ENCODE measurements around the gene TTLL8.
"Not testable (repeated sequence)": the region's sequence is repeated elsewhere in the genome, so short reads cannot be mapped to it uniquely, and the experiment has no call there.

TTLL8 gene

DNA sequence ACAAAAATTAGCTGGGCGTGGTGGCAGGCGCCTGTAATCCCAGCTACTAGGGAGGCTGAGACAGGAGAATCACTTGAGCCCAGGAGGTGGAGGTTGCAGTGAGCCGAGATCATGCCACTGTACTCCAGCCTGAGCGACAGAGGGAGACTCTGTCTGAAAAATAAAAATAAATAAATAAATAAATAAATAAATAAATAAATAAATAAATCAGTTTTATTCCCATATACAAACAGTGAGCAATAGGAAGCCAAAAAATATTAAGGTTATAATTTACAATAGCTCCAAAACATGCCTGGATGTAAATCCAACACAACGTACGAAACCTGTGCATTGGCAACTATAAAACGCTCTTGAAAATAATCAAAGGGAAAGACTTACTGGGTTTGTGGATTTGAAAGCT is 76.3 kb downstream of the TTLL8 start:
- not testable (repeated sequence) for DNase-seq

DNA sequence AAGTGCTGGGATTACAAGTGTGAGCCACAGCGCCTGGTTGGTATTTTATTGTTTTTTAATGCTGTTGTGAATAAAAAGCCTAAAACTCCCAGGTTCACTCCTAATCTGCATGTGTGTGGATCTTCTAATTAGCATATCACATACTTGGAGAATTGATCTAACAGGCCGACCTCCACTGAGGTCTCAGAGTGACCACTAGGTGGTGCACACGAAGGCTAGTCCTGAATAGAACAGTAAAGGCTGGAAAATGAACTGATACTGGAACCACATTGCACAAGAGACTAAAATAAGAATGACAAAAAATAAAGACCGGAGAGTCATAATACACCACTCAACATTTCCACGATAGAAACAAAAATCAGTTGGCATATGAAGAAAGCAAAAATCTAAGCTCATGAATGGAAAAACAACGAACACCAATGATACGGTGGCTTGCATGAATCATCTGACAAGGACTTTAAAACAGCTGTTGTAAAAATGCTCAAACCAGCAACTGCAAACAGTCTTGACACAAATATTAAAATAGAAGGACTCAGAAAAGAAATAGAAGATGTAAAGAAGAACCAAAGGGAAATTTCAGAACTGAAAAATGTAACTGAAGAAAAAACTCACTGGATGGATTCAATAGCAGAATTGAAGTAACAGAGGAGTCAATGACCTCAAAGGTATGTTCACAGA is 78.4 kb downstream of the TTLL8 start:
- DNase-seq: peak in 1 of 2 donors; percentile 50

DNA sequence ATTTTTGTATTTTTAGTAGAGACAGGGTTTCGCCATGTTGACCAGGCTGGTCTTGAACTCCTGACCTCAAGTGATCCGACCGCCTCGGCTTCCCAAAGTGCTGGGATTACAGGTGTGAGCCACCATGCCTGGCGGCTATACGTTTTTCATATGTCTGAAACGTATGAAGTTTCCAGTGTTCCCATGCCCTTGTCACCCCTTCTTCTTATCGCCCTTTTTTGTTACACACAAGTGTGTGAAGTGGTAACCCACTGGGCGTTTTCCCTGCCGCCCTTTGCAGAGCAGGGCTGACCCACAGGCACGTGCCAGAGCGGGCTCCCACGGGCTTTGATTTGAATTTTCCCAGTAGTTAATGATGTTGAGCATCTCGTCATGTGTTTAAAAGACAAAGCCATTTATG is 80.5 kb downstream of the TTLL8 start:
- DNase-seq: no peak

DNA sequence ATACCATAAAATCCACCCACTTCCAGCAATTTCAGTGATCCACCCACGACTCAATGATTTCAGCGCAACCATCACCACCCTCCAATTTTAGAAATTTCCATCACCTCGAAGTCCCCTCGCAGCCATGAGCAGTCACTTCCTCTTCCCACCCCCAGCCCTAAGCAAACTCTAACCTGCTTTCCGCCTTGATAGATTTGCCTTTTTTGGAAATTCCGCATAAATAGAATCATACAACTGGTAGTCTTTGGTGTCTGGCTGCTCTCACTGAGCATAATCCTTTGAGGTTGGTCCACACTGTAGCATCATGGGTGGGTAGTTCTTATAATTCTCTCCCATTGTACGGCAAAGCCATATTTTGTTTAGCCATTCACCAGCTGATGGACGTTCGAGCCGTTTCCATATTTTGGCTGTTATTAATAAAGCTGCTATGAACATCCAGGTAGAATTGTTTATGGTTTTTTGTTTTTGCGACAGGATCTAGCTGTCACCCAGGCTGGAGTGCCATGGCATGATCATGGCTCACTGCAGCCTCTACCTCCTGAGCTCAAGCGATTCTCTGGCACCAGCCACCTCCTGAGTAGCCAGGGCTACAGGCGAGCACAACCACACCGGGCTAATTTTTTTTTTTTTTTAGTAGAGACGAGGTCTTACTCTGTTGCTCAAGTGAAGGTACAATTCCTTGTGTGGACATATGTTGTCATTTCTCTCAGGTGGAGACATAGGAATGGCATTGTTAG is 81.5 kb downstream of the TTLL8 start:
- peak in 1 of 2 donors; percentile 71 for DNase-seq

DNA sequence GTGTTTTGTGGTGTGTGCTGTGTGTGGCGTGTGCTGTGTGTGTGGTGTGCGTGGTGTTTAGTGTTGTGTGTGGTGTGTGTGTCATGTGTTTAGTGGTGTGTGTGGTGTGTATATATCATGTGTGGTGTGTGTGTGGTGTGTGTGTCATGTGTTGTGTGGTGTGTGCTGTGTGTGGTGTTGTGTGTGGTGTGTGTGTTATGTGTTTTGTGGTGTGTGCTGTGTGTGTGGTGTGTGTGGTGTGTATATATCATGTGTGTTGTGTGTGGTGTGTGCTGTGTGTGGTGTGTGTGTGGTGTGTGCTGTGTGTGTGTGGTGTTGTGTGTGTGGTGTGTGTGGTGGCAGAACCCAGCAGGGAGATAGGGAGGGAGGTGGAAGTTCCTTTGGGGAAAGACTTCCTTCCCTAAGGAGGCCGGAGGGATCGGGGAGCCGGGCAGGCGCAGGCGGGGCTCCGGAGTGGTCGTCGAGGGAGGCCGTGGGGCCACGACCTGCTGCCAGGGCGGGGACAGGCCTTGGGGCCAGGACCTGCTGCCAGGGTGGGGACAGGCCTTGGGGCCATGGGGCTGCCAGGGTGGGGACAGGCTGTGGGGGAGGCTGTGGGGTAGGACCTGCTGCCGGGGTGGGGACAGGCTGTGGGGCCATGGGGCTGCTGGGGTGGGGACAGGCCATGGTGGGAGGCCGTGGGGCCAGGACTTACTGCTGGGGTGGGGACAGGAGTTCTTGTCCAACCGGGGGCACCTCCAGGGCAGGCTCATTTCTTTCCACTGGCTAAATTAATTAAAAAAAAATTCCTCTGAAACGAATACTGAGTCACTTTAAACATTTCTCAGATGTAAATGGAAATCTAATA is 82.3 kb downstream of the TTLL8 start:
- no peak for DNase-seq

DNA sequence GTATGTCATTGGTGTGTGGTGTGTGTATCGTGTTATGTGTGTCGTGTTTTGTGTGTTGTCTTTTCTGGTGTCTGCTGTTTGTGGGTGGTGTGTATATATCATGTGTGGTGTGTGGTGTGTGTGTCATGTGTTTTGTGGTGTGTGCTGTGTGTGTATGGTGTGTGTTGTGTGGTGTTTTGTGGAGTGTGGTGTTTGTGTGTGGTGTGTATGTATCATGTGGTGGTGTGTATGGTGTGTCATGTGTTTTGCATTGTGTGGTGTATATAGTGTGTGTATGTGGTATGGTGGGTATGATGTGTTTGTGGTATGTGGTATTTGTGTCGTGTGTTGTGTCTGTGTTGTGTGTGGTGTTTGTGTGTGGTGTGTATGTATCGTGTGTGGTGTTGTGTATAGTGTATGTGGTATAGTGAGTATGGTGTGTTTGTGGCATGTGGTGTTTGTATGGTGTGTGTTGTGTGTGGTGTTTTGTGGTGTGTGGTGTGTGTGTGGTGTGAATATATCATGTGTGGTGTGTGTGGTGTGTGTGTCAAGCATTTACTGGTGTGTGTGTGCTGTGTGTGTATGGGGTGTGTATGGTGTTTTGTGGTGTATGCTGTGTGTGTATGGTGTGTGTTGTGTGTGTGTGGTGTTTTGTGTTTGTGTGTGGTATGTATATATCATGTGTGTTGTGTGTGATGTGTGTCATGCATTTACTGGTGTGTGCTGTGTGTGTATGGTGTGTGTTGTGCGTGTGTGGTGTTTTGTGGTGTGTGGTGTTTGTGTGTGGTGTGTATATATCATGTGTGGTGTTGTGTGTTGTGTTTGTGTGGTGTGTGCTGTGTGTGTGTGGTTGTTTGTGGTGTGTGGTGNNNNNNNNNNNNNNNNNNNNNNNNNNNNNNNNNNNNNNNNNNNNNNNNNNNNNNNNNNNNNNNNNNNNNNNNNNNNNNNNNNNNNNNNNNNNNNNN is 84.8 kb downstream of the TTLL8 start:
- DNase-seq: no peak

DNA sequence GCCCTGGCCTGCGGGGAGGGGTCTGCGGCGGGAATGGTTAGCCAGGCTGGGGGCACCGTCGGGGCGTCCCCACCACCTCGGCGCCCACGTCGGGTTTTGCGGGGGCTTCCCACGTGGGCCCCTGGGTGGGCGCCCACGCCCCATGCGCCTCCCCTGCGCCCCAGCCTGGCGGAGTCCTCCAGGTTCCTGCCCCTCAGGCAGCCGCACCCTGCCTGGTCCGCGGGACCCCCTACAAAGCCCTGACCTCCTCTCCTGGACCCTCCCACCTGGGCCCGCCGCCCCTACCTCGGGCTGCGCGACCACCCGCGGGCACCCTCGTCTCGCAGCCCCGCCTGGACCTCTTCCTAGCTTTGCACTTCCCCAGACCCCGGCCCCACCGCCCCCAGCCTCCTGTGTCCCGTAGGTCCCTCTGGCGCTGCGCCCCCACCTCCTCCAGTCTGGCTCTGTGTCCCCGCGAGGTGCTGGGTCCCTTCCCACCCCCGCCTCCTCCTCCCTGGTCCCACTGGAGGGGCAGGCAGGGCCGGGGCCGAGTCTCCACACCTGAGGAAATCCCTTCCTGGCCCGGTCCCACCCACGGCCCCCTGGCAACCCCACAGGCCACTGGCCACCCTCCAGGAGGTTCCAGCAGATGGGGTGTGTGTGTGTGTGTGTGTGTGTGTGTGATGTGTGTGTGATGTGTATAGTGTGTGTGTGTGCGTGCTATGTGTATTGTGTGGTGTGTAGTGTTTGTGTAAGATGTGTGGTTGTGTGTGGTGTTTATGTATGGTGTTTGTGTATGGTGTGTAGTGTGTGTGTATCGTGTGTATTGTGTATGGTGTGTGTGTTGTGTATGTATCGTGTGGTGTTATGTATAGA is 85.7 kb downstream of the TTLL8 start:
- no peak for DNase-seq

DNA sequence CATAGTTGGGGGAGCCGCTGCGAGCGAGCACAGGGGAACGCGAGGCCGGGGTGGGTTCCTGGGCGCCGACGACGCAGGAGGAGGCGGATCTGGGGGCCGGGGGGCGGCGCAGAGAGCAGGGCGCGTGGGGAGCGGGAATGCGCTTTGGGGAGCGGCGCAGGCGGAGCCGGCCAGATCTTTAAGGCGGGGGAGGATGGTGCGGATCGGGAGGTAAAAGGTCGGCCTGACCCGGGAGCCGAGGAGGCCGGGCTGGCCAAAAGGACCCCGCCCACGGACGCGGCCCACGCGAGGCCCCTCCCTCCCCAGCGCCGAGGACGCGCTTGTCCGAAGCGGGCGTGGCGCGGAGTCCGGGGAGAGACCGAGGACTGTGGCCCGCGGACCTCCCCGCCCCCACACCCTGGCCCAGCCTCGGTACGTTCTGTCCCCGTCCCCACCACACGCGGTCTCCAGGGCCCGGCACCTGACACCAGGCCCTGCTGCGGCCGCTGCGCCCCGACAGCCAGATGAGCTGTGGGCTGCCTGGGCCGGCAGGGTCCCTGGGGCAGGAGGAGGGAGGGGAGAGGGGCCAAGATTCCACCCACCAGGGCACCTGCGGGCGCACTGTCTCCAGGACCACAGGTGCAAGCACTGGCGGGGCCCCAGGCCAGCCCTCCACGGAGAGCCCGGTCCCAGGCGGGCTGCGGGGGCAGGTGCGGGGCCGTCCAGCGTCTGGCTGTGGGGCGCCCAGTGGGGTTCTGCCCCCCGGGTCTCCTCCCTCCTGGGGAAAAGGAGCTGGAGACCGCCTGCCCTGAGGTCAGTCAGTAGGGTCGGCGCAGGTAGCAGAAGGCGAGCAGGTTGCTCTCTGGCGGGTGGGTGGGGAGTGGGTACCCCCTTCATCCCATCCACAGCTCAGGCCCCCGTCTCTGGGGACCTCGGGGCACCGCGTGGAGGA is 86.6 kb downstream of the TTLL8 start:
- DNase-seq: peak in 1 of 2 donors; percentile 67

DNA sequence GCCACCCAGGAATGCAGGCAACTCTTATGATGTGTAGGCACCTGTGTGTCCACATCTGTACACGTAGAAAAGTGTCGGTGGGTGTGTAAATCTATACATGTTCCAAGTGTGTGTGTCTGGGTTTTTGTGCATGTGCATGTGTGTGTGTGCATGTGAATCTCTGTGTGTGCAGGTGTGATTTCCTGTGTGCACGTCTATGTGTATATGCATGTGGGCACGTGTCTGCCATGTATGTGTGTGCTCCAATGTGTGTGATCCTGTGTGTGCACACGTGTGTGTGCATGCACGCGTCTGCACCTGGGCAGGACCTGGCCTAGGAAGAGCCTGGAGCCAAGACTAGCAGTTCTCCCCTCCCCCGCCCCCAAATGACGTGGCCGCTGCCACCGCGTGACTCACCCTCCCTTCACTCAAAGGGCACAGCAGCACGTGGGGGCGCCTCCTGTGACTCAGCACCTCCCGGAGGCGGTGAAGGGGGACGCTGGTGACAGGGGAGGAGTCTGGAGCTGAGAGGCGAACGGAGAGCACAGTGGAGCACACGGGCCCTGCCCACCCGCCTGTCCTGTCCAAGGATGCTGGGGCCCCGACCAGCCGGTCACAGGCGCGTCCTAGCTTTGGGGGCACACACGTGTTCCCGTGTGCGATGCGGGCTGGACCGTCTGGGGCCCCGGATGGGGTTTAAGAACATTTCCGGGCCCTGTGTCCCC is 87.4 kb downstream of the TTLL8 start:
- DNase-seq: peak; percentile 93 to 95

DNA sequence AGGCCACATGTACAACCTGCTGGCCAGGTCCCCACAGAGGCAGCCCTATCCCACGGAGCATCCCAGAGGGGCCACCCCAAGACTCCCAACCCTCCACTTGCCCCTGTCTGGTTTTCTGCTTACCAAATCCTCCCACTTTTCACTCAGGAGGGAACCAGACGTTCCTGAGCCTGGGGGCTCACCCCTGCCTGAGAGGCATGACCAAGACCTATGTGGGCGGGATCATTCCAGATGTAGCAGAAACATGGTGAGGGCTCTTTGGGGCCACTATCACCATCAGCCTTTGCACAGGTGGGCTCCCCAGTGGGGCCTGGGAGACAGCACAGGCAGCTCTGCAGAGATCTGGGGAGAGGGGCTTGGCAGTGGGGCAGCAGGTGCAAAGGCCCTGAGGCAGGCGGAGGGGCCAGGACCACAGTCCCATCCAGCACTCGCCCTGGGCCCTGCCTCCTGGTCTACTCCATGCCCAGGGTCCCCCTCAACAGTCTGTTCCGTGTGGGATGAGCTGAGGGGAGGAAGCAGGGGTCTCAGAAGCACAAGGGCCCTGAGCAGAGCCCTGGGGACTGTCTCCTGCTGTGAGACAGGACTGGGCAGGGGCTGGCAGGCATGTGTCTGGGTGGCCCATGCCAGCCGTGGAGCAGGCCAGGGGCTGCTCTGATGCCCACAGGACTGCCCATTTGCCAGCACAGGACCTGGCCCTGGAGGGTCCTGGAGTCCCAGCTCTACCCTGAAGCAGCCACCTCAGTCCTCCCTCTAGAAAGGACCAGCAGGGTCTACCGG is 88.2 kb downstream of the TTLL8 start:
- no peak for DNase-seq

DNA sequence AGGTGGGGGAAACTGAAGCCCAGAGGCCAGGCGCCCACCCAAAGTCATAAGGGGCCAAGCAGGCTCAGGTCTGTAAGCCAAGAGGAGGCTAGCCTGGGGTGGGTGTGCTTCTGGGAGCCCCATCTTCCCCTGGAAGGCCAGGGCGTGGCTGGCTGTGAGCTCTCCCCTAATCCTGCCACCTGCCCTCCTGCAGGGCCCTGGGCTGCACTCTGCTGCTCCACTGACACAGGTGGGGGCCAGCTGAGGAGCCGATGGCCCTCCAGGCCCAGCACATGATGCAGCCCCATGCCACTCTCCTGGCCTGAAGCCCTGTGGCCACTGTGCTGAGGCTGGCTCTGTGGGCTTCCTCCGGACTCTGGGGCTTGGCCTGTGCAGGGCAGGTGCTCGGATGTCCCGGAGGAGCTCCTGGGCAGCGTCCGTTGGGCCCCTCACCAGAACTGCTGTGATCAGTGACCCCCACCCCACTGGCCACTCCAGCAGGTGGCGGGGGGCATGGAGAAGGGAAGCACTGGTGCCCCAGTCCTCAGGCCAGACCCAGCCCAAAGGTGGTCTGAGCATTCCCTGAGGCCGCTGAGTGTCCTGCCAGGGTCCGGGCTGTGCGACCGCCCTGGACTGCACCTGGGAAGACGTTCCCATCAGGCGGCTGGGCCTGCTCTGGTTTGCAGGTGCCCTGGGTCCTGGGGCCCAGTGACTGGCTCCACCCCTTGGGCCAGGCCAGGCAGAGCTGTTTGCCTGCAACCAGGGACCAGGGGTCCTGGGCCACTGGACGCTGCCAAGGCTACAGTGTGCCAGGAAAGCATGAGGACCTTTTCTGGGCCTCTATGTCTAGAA is 89.1 kb downstream of the TTLL8 start:
- DNase-seq: no peak
